Lung (tissue), 12 donors: Measurements from ENCODE around the gene ENGASE. TPM values are rescaled to one million over a fixed set of nuclear protein-coding genes. Genes with fewer than 3 reads are reported as not detected.

Source experiments
- ATAC-seq: fragments of 200-7000 bp; cut with Tn5 transposase; one replicate; pipeline ENCODE4 v1.9.1; 2020; ENCODE audit warnings: moderate number of reproducible peaks; ENCODE audit not compliant: insufficient read depth, low FRiP score
- DNase-seq, 3 donors: peaks; one replicate each; pipeline ENCODE4 v3.0.0-alpha.2; 2013 to 2017
- H3K27ac ChIP-seq, 2 donors: one replicate each; pipeline ENCODE4 v1.5.1; 2013; ENCODE audit warnings: mild to moderate bottlenecking in 2 of 2, moderate library complexity in 2 of 2, control low read depth in 1 of 2, inconsistent platforms in 1 of 2, low read depth in 1 of 2, low read length in 1 of 2
- H3K27me3 ChIP-seq, 3 donors: one replicate each; pipeline ENCODE4 v1.5.1; 2013; ENCODE audit warnings: low read length in 2 of 3; ENCODE audit not compliant: control insufficient read depth in 3 of 3, insufficient read depth in 3 of 3
- H3K36me3 ChIP-seq, 4 donors: one replicate each; pipeline ENCODE4 v1.5.1; 2013; ENCODE audit warnings: low read length in 4 of 4, mild to moderate bottlenecking in 1 of 4, moderate library complexity in 1 of 4; ENCODE audit not compliant: control insufficient read depth in 4 of 4, insufficient read depth in 4 of 4
- H3K4me1 ChIP-seq, 5 donors: one replicate each; pipeline ENCODE4 v1.5.1; 2013; ENCODE audit warnings: low read length in 5 of 5, mild to moderate bottlenecking in 2 of 5, moderate library complexity in 1 of 5; ENCODE audit not compliant: control insufficient read depth in 5 of 5, insufficient read depth in 5 of 5
- H3K4me3 ChIP-seq: one replicate; pipeline ENCODE4 v1.5.1; 2013; ENCODE audit warnings: mild to moderate bottlenecking, control low read depth, moderate library complexity
- H3K9ac ChIP-seq, 2 donors: one replicate each; pipeline ENCODE4 v1.5.1; 2013; ENCODE audit warnings: low read length in 2 of 2, control low read depth in 1 of 2; ENCODE audit not compliant: insufficient read depth in 1 of 2
- H3K9me3 ChIP-seq, 4 donors: one replicate each; pipeline ENCODE4 v1.5.1; 2013; ENCODE audit warnings: low read length in 3 of 4, mild to moderate bottlenecking in 1 of 4, moderate library complexity in 1 of 4; ENCODE audit not compliant: control insufficient read depth in 4 of 4, insufficient read depth in 3 of 4
- WGBS, 2 donors: extraction: QIAGEN DNeasy Blood & Tissue Kit; methylation state at CpG; one replicate each; pipeline ENCODE4 v1.1.7; 2013; 5-methylcytosine and 5-hydroxymethylcytosine counted together
- polyA plus RNA-seq, 2 donors: library from polyadenylated mRNA; stranded (reverse); fragments of 200-250 nt; gene quantifications; one replicate each; pipeline ENCODE4 v1.2.1, GENCODE V29; 2013
- total RNA-seq, 2 donors: library from RNA; depleted of rRNA in 1 of 2; stranded (reverse); fragments of >200 nt in 1 of 2; gene quantifications; one replicate each; pipeline ENCODE4 v1.2.1, GENCODE V29; 2014 to 2021
- TF ChIP-seq, protein P1 (sequence below): IDR thresholded peaks from 2 replicates; pipeline ENCODE4 v1.5.1; 2012; ENCODE audit warnings: mild to moderate bottlenecking; ENCODE audit errors: control extremely low read depth, extremely low read depth
- donor health status: control.
- donor health status: control.
- donor health status: Bipolar disorder and iron deficiency.
- donor health status: healthy.
- donor health status: DM: yes; HTN: yes; CAD: no.

Gene ENGASE
- total and polyA plus RNA-seq, 4 donors, result 19.0 to 45.7 (median 32.5) TPM

DNA sequence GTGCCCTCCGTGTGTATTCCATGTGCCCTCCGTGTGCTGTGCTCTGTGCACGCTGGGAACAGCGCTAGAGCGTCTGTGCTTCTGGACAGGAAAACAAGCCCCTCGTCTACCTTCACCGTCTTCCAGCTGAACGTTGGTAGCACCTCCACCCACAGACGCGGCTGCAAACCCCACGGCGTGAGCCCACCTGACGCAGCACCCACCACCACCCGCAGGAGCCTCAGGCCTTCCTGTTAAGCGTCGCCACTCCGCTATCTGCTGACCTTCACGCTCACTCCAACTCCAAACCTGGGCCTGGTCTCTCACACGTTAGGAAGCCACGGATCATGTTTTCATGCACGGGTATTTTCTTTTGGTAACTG is 56.6 kb downstream of the ENGASE start:
- 85 to 89% methylated on average over 21 of the region's 21 CpGs for WGBS, 2 donors
- ATAC-seq (no peak), DNase-seq (no peak)
- H3K9ac ChIP-seq, result no peak overlapping the region
- H3K27ac ChIP-seq, result no peak overlapping the region
- no peaks in the 10 kb centered on the region for H3K4me1 ChIP-seq
- TF ChIP-seq, protein P1, sequence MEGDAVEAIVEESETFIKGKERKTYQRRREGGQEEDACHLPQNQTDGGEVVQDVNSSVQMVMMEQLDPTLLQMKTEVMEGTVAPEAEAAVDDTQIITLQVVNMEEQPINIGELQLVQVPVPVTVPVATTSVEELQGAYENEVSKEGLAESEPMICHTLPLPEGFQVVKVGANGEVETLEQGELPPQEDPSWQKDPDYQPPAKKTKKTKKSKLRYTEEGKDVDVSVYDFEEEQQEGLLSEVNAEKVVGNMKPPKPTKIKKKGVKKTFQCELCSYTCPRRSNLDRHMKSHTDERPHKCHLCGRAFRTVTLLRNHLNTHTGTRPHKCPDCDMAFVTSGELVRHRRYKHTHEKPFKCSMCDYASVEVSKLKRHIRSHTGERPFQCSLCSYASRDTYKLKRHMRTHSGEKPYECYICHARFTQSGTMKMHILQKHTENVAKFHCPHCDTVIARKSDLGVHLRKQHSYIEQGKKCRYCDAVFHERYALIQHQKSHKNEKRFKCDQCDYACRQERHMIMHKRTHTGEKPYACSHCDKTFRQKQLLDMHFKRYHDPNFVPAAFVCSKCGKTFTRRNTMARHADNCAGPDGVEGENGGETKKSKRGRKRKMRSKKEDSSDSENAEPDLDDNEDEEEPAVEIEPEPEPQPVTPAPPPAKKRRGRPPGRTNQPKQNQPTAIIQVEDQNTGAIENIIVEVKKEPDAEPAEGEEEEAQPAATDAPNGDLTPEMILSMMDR, result no peak
- H3K9me3 ChIP-seq, result peaks cover 0 to 11% (median 0%) of the 10 kb centered on the region in 4 donors
- H3K36me3 ChIP-seq, result no peaks in the 10 kb centered on the region
- H3K27me3 ChIP-seq, result peaks cover 3 to 14% (median 6%) of the 10 kb centered on the region in 3 donors
- H3K4me3 ChIP-seq, result no peak overlapping the region

DNA sequence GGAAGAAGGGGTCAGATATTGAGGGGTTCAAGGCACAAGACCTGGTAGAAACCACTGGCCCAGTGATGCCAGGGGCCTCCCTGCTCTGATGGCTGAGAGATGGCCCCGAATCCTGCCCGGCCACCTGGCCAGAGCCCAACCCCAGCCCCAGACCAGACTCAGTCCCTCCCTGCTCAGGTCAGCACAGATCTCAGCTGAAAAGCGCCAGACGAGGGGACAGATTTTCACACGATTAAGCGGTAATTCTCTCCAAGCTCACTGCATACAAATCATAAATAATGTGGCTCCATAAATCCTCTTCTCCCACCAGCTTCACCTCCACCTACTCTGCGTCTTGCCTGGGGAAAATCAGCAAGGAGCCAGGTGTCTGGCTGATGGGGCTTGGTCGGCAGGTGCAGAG is 57.1 kb downstream of the ENGASE start:
- DNase-seq (no peak), ATAC-seq (no peak)
- H3K27ac ChIP-seq, result no peak overlapping the region
- no peak overlapping the region for H3K9ac ChIP-seq
- H3K27me3 ChIP-seq, result peaks cover 3 to 13% (median 6%) of the 10 kb centered on the region in 3 donors
- no peaks in the 10 kb centered on the region for H3K36me3 ChIP-seq
- H3K4me1 ChIP-seq, result no peaks in the 10 kb centered on the region
- TF ChIP-seq, protein P1, result no peak
- WGBS, 2 donors, result 87 to 90% methylated on average over 8 of the region's 8 CpGs
- H3K4me3 ChIP-seq, result no peak overlapping the region
- peaks cover 0 to 11% (median 0%) of the 10 kb centered on the region in 4 donors for H3K9me3 ChIP-seq

DNA sequence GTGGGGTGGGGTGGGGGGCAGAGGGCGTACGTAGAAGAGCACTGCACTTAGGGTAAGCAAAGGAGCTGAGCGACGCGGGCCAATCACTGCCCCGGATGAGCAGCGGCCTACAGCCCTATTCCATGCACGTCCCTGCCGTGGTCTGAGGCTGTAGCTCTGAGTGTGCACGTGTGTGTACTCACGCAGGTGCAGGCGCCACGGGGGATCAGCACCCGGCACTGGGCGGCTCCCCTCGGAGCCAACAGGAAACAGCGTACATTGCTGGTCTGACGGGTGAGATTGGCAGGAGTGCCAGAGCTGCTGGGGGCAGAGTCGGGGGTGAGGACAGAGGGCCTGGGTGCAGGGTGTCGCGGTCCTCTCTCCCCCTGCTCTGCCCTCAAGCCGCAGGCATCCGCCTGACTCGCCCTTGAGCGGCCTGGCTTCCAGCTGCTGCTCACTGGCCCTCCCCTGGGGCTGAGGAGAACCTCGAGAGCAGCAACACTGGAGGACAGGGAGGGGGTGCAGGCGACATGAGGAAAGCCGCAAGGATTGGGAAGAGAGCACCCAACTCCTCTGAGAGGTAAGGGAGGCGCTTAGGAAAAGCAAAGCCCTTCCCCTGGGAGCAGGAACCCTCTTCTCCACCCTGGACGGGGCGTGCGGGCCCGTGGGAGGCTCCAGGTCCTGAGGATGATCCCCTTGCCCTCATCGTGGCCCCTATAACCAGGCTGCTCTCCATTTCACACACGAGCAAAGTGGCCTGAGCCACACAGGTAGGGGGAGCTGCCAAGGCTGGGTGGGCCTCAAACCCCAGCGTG is 57.8 kb downstream of the ENGASE start:
- no peak overlapping the region for H3K27ac ChIP-seq
- H3K4me1 ChIP-seq, result no peaks in the 10 kb centered on the region
- 71 to 79% methylated on average over 32 to 36 of the region's 36 CpGs for WGBS, 2 donors
- ATAC-seq (no peak), DNase-seq (no peak)
- peaks cover 0 to 11% (median 0%) of the 10 kb centered on the region in 4 donors for H3K9me3 ChIP-seq
- H3K27me3 ChIP-seq, result peaks cover 3 to 14% (median 6%) of the 10 kb centered on the region in 3 donors
- TF ChIP-seq, protein P1, result no peak
- no peak overlapping the region for H3K9ac ChIP-seq
- no peaks in the 10 kb centered on the region for H3K36me3 ChIP-seq
- no peak overlapping the region for H3K4me3 ChIP-seq
